HL-60 (cell line): Measurements from ENCODE around the gene POLR2I.

Experiments
- DNase-seq, 2 experiments: peaks; one replicate each; pipeline ENCODE4 v3.0.0-alpha.2; 2010 to 2020; ENCODE audit warnings: low read depth in 1 of 2, low spot score in 1 of 2
- H3K27ac ChIP-seq: fragments of 250-450 bp; sonication (Bioruptor Pico); replicated peaks from 2 replicates; pipeline ENCODE4 v1.5.1; 2020; ENCODE audit warnings: mild to moderate bottlenecking, moderate library complexity
- H3K27me3 ChIP-seq: fragments of 250-450 bp; sonication (Bioruptor Pico); 2 replicates; pipeline ENCODE4 v1.5.1; 2021; ENCODE audit warnings: mild to moderate bottlenecking, moderate library complexity; ENCODE audit not compliant: insufficient read depth, poor library complexity, severe bottlenecking
- H3K4me3 ChIP-seq: replicated peaks from 2 replicates; pipeline ENCODE4 v1.5.1; 2011; ENCODE audit warnings: mild to moderate bottlenecking, control low read depth, low read length; ENCODE audit not compliant: insufficient read depth
- CTCF ChIP-seq: IDR thresholded peaks from one replicate; pipeline ENCODE4 v1.5.1; 2011; ENCODE audit warnings: low read length, control low read depth, inconsistent platforms; ENCODE audit not compliant: insufficient read depth
- GABPA ChIP-seq: IDR thresholded peaks from 2 replicates; pipeline ENCODE4 v1.6.1; 2012; ENCODE audit warnings: low read depth
- POLR2AphosphoS5 ChIP-seq: IDR thresholded peaks from 2 replicates; pipeline ENCODE4 v1.6.1; 2012; ENCODE audit warnings: low read depth
- REST ChIP-seq: IDR thresholded peaks from 2 replicates; pipeline ENCODE4 v1.6.1; 2012; ENCODE audit warnings: low read depth; ENCODE audit not compliant: insufficient replicate concordance
- SPI1 ChIP-seq: IDR thresholded peaks from 2 replicates; pipeline ENCODE4 v1.6.1; 2012; ENCODE audit warnings: low read depth, mild to moderate bottlenecking, borderline replicate concordance

Gene POLR2I

DNA sequence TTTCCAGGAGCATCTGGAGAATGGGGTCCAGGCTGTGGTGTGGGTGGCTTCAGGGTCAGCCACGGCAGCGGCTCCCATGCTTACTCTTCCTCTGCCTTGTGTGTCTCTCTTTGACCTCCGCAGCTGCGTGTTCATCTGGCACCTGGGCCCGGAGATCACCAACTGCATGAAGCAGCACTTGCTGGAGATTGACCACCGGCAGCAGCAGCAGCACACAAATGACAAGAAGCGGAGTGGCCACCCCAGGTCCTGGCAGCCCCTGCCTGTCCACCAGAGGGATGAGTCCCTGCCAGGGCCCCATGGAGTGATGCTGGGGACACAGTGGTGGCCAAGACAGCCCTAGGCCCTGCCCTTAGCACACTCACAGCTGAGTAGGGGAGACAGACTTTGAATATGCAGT, 22.1 kb downstream of the POLR2I start:
- TF ChIP-seq GABPA (no peak), SPI1 (no peak), CTCF (no peak), REST (no peak), POLR2AphosphoS5 (no peak)
- Histone ChIP-seq H3K4me3 (no peak overlapping the region), H3K27ac (no peak overlapping the region), H3K27me3 (no peaks in the 10 kb centered on the region)
- DNase-seq = no peak

GRCh38 chr19:36090910-36091695, 23.6 kb downstream of the POLR2I start:
- DNase-seq = no peak
- Histone ChIP-seq H3K4me3 (no peak overlapping the region), H3K27ac (no peak overlapping the region), H3K27me3 (no peaks in the 10 kb centered on the region)
- TF ChIP-seq SPI1 (no peak), CTCF (no peak)

DNA sequence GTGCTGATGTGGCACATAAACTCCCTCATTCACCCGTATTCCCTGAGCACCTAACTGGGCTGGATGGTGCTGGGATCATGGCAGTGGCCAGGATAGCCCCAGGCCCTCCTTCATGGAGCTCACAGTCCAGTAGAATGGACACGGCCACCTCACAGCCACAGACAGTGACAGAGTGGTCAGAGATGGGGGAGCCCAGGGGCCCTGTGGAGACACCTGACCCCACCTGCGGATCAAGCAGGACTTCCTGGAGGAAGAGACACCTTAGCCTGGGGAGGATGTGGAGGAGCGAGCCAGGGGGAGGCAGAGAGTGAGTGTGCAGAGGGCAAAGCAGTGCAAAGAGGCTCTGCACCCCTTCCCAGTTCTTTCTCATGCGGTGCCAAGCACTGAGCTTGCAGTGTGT, 24.8 kb downstream of the POLR2I start:
- no peak overlapping the region for H3K4me3 ChIP-seq
- TF ChIP-seq CTCF (no peak), GABPA (no peak), REST (no peak)
- H3K27me3 ChIP-seq = no peaks in the 10 kb centered on the region
- no peak overlapping the region for H3K27ac ChIP-seq
- DNase-seq = no peak

DNA sequence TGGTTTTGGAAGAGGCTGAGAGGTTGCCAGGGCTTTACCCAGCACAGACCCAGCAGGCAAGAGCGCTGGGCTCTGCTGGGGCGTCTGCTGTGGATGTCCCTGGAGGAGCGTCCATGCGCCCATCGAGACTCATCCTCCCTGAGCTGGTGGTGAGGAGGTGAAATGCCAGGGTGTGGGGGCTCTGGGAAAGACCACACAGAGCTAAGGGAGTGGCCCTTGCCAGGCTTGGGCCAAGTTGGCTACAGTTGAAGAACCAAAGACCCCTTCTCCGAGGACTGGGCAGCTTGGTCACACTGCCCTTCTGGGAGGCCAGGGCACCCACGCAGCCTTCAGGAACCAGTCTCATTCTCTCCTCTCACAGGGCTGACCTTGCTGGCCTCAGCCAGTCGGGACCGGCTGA, 28.3 kb downstream of the POLR2I start:
- no peak overlapping the region for H3K4me3 ChIP-seq
- TF ChIP-seq SPI1 (no peak), POLR2AphosphoS5 (no peak), GABPA (no peak), REST (no peak), CTCF (no peak)
- DNase-seq = no peak
- no peaks in the 10 kb centered on the region for H3K27me3 ChIP-seq
- H3K27ac ChIP-seq = no peak overlapping the region
